CD4-positive, alpha-beta T cell treated with Interleukin-15 for 1 hour (primary cell): Measurements from ENCODE around the gene HYOU1.
A peak's percentile ranks its signal among the peaks of the same experiment; 100 is the strongest.
"Not testable (repeated sequence)": the region's sequence is repeated elsewhere in the genome, so short reads cannot be mapped to it uniquely, and the experiment has no call there.

ENCODE experiments used
- DNase-seq: peaks from one replicate; pipeline ENCODE4 v3.0.0-alpha.2; 2020

The HYOU1 gene

DNA sequence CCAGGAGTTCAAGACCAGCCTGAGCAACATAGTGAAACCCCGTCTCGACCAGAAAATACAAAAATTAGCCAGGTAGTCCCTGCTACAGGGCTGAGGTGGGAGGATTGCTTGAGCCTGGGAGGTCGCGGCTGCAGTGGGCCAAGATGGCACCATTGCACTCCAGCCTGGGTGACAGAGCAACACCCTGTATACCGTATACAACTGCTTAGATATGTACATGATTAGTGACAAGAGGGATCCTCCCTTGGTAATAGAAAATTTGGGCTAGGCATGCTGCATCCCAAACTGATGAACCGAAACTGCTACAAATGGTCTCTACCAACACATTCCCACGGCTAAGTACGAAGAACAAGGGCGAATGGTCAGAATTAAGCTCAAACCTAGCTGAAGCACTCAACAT lies 14.1 kb downstream of the HYOU1 start:
- DNase-seq, result no peak

DNA sequence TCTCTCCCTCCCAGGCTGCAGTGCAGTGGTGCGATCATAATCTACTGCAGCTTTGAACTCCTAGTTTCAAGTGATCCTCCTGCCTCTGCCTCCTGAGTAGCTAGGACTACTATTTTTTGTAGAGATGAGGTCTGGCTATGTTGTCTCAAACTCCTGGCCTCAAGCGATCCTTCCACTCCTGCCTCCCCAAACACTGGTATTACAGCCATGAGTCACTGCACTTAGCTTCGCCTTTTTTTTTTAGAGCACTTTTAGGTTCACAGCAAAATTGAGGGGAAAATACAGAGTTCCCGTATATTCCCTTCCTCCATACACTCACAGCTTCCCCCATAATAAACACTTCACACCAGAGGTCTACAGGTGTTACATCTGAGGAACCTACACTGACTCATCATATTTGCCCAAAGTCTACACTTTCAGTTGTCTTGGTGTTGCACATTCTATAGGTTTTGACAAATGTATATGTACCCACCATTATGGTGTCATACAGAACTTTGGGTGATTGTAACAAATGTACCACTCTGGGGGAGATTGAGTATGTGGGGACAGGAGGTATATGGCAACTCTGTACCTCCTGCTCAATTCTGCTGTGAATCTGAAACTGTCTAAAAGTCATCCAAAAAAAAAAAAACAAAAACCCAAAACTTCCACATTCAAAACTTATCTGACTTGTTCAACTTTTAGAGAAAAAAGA lies 15.0 kb downstream of the HYOU1 start:
- no peak for DNase-seq

DNA sequence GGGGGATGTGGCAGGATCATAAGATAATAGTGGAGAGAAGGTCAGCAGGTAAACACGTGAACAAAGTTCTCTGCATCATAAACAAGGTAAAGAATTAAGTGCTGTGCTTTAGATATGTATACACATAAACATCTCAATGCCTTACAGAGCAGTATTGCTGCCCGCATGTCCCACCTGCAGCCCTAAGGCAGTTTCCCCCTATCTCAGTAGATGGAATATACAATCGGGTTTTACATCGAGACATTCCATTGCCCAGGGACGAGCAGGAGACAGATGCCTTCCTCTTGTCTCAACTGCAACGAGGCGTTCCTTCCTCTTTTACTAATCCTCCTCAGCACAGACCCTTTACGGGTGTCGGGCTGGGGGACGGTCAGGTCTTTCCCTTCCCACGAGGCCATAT lies 17.5 kb downstream of the HYOU1 start:
- not testable (repeated sequence) for DNase-seq

DNA sequence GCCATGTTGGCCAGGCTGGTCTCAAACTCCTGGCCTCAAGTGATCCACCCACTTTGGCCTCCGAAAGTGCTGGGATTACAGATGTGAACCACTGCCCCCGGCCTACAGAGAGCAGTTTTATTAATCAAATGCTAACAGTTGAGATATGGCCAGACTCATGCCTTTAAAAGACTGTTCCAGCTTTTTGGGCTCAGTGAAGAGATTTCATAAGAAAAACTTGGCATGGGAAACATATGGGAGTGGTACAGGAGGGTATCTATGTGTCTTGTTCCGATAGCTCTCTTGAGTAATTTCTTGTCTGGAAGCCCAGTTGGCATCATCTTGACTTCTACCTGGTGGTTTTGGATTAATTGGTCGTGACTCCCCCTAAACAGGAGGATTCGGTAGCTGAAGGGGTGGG lies 18.1 kb downstream of the HYOU1 start:
- DNase-seq, result no peak

DNA sequence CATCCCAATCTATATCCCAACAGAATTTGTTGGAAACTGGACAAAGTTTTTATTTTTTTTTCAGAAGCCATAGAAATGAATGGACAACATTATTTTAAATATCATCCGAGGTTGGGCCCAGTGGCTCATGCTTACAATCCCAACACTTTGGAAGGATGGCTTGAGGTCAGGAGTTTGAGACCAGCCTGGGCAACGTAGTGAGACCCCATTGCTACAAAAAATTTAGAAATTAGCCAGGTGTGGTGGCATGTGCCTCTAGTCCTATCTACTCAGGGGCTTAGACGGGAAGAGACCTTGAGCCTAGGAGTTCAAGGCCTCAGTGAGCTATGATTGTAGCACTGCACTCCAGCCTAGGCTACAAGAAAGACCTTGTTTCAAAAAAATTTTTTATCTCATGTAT lies 22.2 kb downstream of the HYOU1 start:
- no peak for DNase-seq

DNA sequence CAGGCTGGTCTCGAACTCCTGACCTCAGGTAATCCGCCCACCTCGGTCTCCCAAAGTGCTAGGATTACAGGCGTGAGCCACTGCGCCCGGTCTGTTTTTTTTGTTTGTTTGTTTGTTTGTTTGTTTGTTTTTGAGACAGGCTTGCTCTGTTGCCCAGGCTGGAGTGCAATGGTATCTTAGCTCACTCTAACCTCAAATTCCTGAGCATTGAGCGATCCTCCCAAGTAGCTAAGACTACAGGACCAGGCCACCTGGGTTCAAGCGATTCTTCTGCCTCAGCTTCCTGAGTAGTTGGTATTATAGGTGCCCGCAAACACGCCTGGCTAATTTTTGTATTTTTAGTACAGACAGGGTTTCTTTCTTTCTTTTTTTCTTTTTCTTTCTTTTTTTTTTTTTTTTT lies 23.6 kb downstream of the HYOU1 start:
- not testable (repeated sequence) for DNase-seq

DNA sequence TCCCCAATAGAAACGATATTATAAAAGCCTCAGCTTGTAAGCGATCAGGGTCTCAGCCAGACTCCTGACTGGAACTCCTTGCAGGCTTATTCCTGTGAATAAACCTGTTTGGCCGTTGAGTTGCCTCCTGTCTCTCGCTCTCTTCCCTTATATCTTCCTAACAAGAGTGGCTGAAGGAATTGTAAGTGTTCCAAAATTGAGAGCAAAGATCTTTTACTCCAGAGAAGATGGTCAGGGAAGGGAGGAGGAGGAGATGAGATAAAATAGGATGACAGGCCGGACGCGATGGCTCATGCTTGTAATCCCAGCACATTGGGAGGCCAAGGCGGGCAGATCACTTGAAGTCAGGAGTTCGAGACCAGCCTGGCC lies 25.1 kb downstream of the HYOU1 start:
- no peak for DNase-seq

DNA sequence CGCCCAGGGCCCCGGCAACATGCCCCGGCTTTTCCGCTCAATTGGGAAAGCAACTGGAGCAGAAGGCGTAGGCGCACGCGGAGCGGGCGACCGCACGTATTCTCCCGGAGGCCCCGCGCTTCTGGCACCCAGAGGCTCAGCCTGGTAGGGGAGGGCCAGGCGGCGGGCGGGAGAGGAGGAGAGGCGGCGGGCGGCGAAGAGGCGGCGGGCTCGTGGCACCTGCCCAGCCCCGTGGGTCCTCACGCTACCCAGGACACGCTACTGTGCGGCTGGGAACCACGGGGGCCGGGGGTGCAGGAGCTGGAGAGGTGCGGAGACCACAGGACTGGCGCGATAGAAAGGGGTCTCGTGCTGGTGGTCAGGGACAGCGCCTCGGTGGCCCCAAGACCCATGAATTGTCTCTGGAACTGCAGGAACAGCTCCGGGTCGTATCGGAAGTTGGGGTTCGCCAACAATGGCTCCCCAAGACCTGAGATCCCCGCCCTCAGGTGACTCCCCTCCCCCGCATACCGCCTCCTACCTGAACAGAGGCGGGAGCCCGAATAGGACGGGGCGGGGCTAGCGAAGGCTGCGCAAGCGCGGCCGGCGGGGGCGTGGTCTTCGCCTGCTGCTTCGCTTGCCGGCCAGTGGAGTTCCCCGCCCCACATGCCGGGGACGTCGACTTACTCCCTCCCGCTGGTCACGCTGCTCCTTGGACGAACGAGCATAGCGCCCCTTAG lies 26.5 kb downstream of the HYOU1 start, which contains the start of gene SLC37A4:
Gene SLC37A4, minus strand, starts transcription at position 549 of the 719 bp plus-strand sequence.
- peak; percentile 99 for DNase-seq

DNA sequence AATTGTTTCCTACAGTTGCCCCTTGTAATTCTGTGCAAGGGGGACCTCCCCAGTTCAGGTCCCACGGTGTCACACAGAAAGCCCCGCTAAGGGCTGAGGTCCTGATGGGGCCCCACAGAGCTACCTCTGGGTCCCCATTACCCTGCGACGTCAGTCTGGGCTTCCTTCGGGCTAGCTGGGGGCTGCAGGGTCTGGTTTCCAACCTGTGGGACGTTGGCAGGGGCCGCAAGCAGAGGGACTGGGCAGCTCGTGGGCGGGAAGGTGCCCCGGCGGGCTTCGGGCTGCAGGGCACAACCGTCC lies 27.0 kb downstream of the HYOU1 start:
- no peak for DNase-seq

DNA sequence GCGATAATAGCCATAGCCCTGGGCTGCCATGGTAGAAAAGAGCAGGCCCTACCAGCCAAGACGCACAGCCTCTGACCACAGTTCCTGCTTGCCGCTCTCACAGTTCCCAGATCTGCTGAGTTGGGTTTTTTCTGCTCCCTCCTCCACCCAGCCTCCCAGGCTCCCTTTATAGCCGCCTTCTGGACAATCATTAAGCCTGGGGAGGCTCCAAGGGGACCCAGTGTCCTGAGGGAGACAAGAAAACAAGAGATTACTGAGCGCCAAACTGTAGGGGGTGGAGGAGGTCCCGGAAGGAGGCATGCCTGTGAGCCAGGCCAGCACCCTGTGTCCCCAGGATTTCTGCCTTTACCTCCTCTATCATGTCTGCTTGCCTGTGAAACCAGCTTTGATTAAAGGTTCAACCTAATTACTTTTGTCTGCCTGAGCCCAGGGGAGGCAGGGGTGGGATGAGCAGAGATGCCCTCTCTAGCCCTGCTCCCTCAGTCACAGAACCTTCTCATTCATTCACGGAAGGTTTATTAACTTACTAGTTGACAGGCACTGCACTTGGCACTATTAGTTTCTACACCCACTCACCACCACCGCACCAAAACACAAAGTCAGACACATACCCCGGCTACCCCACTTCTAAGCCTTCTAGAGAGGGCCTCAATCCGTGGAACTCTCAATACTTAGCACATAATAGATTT lies 27.5 kb downstream of the HYOU1 start:
- no peak for DNase-seq

DNA sequence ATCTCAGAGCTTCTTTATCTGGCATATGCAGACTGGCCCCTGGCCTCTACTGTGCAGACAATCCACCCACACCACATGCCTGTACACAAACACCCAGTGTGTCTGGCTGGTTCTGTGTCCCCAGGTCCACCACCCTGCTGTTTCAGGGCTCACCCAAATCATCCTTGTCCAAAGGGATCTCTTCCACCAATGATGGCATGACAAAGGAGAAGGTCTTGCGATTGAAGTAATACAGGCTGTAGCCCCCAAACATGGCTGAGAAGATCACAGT lies 28.0 kb downstream of the HYOU1 start:
- no peak for DNase-seq

DNA sequence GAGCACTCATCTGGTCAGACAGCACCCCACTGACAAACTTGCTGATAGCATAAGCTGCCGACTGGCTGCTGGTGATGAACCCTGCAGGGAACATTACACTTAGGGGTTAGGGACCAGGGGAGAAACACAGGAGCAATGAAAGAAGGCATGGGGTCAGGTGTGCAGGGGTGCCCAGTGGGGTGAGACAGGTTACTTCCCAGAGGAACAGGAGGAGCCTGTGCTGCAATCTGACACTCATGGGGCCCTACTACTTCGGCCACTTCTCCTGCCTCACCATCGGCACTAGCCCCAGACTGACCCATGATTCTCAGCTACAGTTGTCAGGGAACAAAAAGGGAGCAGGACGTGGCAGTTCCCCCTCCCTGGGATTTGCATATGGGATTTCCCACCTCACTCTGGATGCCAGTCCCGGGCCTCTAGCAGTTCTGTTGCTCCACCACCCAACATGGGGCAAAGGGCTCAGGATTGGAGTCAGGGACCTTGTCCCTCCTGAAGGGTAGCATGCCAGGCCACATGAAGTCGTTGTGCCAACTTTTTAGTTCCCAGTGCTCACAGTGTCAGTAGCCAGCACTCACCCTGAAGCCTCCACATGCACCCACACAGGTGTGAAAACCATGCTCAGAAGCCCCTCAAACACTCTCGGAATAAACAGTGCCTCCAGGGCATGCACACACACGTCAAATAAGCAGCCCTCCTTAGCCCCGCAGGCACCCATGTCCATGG lies 28.5 kb downstream of the HYOU1 start:
- no peak for DNase-seq

DNA sequence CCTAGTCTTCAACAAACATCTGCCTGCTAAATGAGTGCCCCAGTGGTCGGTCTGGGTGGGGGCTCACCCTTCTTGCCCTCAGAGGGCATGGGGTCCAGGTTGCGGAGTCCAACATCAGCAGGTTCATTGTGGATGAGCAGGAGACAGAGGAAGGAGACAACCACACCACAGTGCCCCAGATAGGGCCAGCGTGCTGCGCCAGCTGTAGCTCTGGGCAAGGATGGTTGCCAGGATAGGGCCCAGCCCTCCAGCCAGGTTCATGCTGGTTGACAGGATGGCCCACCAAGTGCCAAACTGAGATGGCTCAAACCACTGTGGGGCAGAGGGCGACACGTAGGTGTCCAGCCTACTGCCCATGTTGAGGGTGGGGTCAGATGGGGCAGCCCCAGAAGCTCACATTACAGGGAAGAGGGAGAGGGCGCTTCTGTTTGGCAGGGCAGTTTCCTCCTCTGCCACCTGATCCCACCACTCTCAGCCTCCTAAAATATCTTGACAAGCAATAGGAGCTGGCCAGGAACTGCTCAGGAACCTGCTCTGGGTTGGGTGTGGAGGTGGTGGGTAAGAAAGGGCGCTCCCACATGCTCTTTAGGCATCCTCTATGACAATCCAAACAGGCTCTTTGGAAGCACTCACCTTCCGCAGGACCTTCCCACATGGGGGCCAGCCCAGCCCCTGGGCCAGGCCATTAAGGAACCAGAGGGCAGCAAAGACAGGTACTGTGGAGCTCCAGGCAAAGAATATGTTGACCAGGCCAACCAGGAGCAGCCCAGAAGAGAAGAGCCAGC lies 29.3 kb downstream of the HYOU1 start:
- no peak for DNase-seq

DNA sequence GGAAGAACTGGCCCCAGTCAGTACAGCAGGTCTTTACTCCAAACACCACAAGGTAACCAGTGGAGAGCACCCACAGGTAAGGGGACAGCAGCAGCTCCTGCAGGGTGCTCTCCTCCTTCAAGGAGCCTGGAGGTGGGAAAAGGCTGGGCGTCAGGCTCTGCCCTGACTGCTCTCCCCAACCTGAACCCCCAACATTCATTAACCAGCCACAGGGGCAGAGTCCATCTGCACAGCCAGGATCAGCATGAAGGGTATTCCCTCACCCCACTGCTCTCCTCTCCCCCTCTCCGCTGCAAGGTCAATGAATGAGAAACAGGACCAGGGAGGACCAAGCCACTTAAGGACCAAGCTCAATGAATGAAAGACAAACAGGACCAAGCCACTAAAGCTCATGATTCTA lies 30.0 kb downstream of the HYOU1 start:
- no peak for DNase-seq

DNA sequence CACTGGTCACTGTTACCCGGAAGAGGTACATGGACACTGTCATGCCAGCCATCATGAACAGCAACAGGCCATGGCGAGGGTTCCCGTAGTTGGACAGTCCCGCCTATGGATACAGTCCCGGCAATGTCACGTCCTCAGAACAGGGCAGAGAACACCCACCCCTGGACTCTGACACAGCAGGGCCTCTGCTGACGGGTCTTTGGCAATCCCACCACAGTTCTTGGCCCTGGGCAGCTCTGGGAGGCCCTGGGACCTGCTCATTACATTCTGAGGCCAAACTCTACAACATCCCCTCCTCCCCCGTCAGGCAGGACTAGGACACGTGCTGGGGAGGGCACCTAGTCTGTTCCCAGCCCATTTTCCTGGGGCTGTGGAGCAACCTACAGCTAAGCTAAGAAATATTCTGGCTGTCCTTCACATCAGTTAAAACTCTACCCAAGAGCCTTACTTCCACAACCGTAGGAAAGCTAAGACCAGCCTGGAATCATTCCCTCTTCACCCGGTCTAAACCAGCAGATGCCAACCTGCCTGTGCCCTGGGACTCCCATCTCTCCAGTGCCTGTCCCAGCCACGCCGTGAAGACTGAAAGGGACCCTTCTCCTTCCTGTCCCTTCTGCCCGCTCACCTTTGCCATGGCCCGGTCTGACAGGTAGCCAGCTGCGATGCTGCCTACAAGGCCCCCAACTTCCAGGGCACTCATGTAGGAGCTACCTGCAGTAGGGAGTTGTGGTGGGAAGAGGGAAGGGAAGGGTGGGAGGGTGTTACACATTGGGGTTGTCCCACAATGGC lies 30.8 kb downstream of the HYOU1 start:
- DNase-seq, result no peak

DNA sequence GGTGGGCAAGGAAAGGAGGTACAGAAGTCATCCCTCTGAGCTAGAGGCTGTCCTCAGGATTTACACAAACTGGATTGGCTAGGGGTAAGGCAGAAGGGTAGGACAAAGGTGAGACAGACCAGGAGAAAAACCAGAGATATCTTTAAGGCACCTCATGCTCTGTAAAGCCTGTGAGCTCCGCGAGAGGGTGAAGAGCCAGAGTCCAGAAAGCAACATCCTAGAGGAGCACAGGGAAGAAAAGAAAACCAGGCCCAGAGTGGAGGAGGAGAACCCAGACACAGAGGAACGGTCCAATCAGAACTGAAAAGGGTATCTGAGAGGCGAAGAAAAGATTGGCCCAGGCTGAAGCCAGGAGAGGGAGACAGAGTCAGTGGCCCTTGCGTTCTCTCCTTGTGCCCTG lies 31.5 kb downstream of the HYOU1 start:
- DNase-seq, result no peak

DNA sequence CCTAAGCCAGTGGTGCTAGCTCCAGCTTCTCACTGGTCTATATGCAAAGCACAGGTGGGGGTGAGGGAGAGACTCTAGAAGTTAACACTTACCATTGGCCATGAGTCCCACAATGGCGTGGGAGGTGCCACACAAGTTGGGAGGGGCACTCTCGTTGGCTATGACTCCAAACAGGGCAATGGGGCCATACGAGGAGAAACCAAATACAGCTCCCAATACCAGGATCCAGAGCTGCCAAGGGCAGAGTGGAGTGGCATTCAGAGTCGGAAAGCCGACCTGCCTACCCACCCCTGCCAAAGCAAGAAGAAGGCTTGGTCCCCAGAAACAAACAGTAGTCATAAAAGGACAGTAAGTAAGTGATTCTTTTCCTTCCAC lies 31.9 kb downstream of the HYOU1 start:
- DNase-seq, result no peak

DNA sequence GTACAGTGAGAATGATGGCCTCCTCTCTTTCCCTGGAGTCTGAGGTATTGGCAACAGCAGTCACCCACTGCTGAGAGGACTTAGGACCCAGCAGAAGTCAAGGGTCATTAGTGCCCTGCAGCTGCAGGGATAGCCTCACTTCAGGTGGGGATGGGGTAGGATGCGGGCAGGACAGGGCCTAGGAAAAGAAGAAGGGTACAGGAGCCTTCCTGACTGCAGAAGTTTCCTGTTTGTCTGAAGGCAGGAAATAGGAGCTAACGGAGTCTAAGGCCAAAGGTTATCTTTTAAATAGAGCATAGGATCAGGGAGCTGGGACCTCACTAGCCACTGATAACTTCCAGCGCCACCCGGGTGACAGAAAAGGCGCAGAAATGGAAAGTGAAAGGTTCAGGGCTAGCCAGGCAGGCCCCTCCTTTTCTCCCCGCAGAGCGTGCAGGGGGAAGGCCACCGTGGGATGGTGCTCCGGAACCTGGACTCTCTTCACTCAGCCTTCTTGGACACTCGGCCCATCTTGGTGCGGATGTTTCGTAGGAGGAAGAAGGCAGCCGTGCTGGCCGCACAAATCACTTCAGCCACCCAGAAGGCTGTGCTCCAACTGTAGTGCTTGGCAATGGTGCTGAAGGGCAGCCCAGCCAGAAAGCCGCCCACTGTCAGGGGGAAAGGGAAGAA lies 32.4 kb downstream of the HYOU1 start:
- DNase-seq, result no peak

DNA sequence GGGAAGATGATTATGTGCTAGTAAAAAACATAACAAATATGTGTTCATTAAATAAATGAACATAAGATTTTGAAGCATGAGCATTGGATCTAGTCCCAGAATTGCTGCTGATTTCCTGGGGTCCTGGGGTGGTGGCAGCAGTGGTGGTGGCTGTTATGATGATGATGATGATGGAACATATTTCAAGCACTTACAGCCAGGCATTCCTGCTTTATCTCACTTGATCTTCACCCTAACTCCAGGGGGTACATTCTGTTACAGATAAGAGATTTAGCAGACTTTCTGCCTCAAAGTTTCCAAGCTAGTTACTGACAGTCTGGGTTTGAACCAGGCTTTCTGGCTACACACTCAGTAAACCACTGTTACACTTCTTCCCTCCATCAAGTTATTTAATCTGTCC lies 33.3 kb downstream of the HYOU1 start:
- no peak for DNase-seq

DNA sequence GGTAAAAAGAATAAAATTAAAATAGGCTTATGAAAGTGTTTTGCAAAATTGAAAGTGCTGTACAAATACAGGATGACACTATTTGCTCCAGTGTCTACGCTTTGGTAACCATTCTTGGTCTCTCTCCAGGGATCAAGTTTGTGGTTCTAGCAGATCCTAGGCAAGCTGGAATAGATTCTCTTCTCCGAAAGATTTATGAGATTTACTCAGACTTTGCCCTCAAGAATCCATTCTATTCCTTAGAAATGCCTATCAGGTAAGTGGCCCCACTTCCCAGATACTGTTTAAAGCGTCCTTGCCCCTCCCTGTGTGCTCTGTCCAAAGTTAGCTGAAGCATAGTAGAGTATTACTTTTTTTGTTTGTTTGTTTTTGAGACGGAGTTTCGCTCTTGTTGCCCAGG lies 35.4 kb downstream of the HYOU1 start:
- no peak for DNase-seq

DNA sequence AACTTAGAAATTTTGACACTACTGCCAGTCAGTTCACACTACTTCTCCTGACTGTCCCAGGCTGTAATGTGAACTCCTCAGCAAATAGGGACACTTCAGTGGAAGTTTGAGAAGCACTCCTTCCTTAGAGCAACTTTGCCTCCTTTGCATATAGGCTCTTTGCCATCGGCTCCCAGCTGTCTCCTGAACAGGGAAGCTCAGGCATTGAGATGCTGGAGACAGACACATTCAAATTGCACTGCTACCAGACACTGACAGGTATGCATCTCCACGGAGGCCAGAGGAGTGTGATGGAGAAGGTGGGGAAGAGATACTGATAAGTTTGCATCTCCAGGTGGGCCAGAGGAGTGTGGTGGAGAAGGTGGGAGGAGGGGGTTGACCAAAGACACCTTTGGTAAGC lies 37.0 kb downstream of the HYOU1 start:
- no peak for DNase-seq
